ENCODE measurements around the gene SEPSECS.

DNA sequence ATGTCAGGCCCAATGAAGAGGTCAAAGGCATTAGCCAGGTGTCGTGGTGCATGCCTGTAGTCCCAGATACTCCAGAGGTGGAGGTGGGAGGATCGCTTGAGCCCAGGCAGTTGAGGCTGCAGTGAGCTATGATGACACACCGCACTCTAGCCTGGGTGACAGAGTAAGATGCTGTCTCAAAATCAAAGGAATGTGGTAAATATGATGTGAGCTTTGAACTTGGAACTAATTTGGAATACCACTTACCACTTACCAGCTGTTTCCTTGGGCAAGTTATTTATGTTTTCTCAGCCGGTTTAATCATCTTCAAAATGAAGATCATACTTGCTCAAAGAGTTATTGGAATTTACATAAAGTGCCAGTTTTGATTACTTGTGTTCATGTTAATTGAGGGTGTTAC, 23.8 kb upstream of the SEPSECS start:
- TF ChIP-seq, protein P1, sequence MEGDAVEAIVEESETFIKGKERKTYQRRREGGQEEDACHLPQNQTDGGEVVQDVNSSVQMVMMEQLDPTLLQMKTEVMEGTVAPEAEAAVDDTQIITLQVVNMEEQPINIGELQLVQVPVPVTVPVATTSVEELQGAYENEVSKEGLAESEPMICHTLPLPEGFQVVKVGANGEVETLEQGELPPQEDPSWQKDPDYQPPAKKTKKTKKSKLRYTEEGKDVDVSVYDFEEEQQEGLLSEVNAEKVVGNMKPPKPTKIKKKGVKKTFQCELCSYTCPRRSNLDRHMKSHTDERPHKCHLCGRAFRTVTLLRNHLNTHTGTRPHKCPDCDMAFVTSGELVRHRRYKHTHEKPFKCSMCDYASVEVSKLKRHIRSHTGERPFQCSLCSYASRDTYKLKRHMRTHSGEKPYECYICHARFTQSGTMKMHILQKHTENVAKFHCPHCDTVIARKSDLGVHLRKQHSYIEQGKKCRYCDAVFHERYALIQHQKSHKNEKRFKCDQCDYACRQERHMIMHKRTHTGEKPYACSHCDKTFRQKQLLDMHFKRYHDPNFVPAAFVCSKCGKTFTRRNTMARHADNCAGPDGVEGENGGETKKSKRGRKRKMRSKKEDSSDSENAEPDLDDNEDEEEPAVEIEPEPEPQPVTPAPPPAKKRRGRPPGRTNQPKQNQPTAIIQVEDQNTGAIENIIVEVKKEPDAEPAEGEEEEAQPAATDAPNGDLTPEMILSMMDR (optimal IDR thresholded peaks at IDR 0.05 in 1 of 3, IDR thresholded peaks at IDR 0.05 in 1 of 3, conservative IDR thresholded peaks at IDR 0.05 in 1 of 3; ENCODE audit: extremely low read depth in 1 of 3, insufficient read depth in 2 of 3, low read length in 3 of 3), result no peak
- no peak for TF ChIP-seq EZH2 (IDR thresholded peaks at IDR 0.05; ENCODE audit: low read length)

Data from keratinocyte (primary cell).